GM12878 (cell line): ENCODE data around the gene MTMR3. TPM values are rescaled to one million over a fixed set of nuclear protein-coding genes. Genes with fewer than 3 reads are reported as not detected.

ENCODE experiments used
- ATAC-seq: fragments of 200-7000 bp; cut with Tn5 transposase; 3 replicates; pipeline ENCODE4 v1.9.1; 2020; ENCODE audit warnings: mild to moderate bottlenecking, moderate library complexity
- BruUV-seq: library from RNA; stranded (reverse); fragments of 400-500 nt; replicated peaks from 2 replicates; lab custom pipeline; 2021; lab: Mats Ljungman, UMichigan
- CTCF ChIA-PET: fragments of 300-600 bp; sonication (Branson Sonifier 250); formaldehyde crosslinking; extraction: SDS; loops from one replicate; lab custom pipeline; 2021; ENCODE audit warnings: inconsistent platforms; lab: Yijun Ruan, JAX
- POLR2A ChIA-PET: fragments of 350-600 bp; formaldehyde crosslinking; extraction: SDS; loops from one replicate; lab custom pipeline; 2021; ENCODE audit warnings: inconsistent platforms; lab: Charles Lee
- RAD21 ChIA-PET: fragments of 300-600 bp; sonication (Branson Sonifier 250); formaldehyde crosslinking; loops from one replicate; lab custom pipeline; 2023; ENCODE audit warnings: antibody characterized with exemption; ENCODE audit not compliant: unreplicated experiment; lab: Charles Lee
- SMC1A ChIA-PET: fragments of 300-600 bp; sonication (Branson Sonifier 250); formaldehyde crosslinking; loops from one replicate; lab custom pipeline; 2023; ENCODE audit not compliant: unreplicated experiment, uncharacterized antibody; lab: Charles Lee
- DNase-seq: peaks from one replicate; pipeline ENCODE4 v3.0.0-alpha.2; 2011; ENCODE audit warnings: low read depth, low spot score
- FAIRE-seq: peaks from 3 replicates; lab custom pipeline; 2011; peaks lifted over from hg19 to GRCh38; lab: Jason Lieb, UNC
- H2AFZ ChIP-seq: 2 replicates; pipeline ENCODE4 v1.6.0; 2011; ENCODE audit warnings: low read depth, low read length, control low read depth; ENCODE audit not compliant: control insufficient read depth
- H3K27ac ChIP-seq: 2 replicates; pipeline ENCODE4 v1.5.1; 2011; ENCODE audit warnings: control low read depth; ENCODE audit not compliant: control insufficient read depth, insufficient read depth
- H3K27me3 ChIP-seq, 2 experiments: replicated peaks in 1 of 2; 2 replicates each; pipeline versions ENCODE4 v1.6.0 to v1.6.1; 2011; ENCODE audit warnings: low read length in 1 of 2; ENCODE audit not compliant: control insufficient read depth in 2 of 2, insufficient read depth in 2 of 2
- H3K36me3 ChIP-seq, 2 experiments: 2 replicates each; pipeline ENCODE4 v1.5.1; 2011; ENCODE audit warnings: low read length in 1 of 2; ENCODE audit not compliant: control insufficient read depth in 2 of 2, insufficient read depth in 2 of 2
- H3K4me1 ChIP-seq: 2 replicates; pipeline ENCODE4 v1.6.1; 2011; ENCODE audit warnings: mild to moderate bottlenecking, low read length, moderate library complexity, mixed read lengths; ENCODE audit not compliant: control insufficient read depth, insufficient read depth
- H3K4me2 ChIP-seq: 2 replicates; pipeline ENCODE4 v1.6.0; 2011; ENCODE audit warnings: control low read depth; ENCODE audit not compliant: control insufficient read depth, insufficient read depth
- H3K4me3 ChIP-seq: fragments of 200-600 bp; sonication (generic); 2 replicates; pipeline ENCODE4 v1.5.1; 2016
- H3K79me2 ChIP-seq: 2 replicates; pipeline ENCODE4 v1.6.0; 2011; ENCODE audit warnings: low read length; ENCODE audit not compliant: control insufficient read depth, insufficient read depth
- H3K9ac ChIP-seq: 2 replicates; pipeline ENCODE4 v1.8.0; 2011; ENCODE audit warnings: low read length, control low read depth, mixed read lengths; ENCODE audit not compliant: control insufficient read depth, insufficient read depth
- H3K9me3 ChIP-seq: replicated peaks from 3 replicates; pipeline ENCODE4 v1.5.1; 2011; ENCODE audit warnings: mild to moderate bottlenecking, low read length; ENCODE audit not compliant: control insufficient read depth, insufficient read depth
- H4K20me1 ChIP-seq: 2 replicates; pipeline ENCODE4 v1.6.0; 2011; ENCODE audit not compliant: control insufficient read depth, insufficient read depth
- E2F8 ChIP-seq: fragments of 450-650 bp; IDR thresholded peaks from 2 replicates; pipeline ENCODE4 v1.6.1; 2018; ENCODE audit warnings: mild to moderate bottlenecking, low read depth, moderate library complexity; ENCODE audit not compliant: partially characterized antibody
- MYC ChIP-seq: IDR thresholded peaks from 2 replicates; pipeline ENCODE4 v1.6.1; 2011; ENCODE audit warnings: mild to moderate bottlenecking, low read length, moderate library complexity, inconsistent platforms; ENCODE audit not compliant: insufficient read depth, insufficient replicate concordance, insufficient read length, severe bottlenecking
- POLR2AphosphoS2 ChIP-seq: IDR thresholded peaks from 2 replicates; pipeline ENCODE4 v1.6.1; 2011; ENCODE audit warnings: low read depth, mild to moderate bottlenecking, low read length, improper control_type of control experiment, moderate library complexity
- RBBP5 ChIP-seq: fragments of 200-600 bp; sonication (generic); conservative IDR thresholded peaks from 2 replicates; pipeline ENCODE4 v1.6.1; 2016
- SMAD5 ChIP-seq: IDR thresholded peaks from 2 replicates; pipeline ENCODE4 v1.6.1; 2016; ENCODE audit warnings: antibody characterized with exemption, low read depth
- ZBED1 ChIP-seq: IDR thresholded peaks from 2 replicates; pipeline ENCODE4 v1.6.1; 2016; ENCODE audit warnings: borderline replicate concordance
- ZNF687 ChIP-seq: fragments of 450-650 bp; IDR thresholded peaks from 2 replicates; pipeline ENCODE4 v1.6.1; 2017; ENCODE audit warnings: mild to moderate bottlenecking, moderate library complexity
- WGBS: methylation state at CpG from one replicate; pipeline ENCODE4 v1.1.6; 2016; ENCODE audit warnings: low lambda C conversion rate; ENCODE audit not compliant: insufficient replicate concordance, insufficient coverage; ENCODE audit errors: missing lambda C conversion rate; 5-methylcytosine and 5-hydroxymethylcytosine counted together
- in situ Hi-C: fragments of 300-500 bp; cut with MboI; formaldehyde crosslinking; loops from 9 replicates; pipeline ENCODE4 v1.14.3; 2018; ENCODE audit warnings: mixed read lengths
- intact Hi-C: fragments of 100-400 bp; cut with micrococcal nuclease; formaldehyde crosslinking; loops from one replicate; pipeline ENCODE4 v1.14.2; 2022; ENCODE audit not compliant: unreplicated experiment
- polyA plus RNA-seq, 11 experiments: library from polyadenylated mRNA; depleted of rRNA in 4 of 11; unstranded in 6 of 11; stranded (reverse) in 5 of 11; fragments of >200 nt; fragmentation: Nextera tagmentation in 4 of 11; fragmentation: Illumina TruSeq in 1 of 11; extraction: Ambion mirVana in 4 of 11; extraction: Trizol in 1 of 11; gene quantifications; 1 replicate in 1 of 11; 2 replicates in 10 of 11; pipeline versions ENCODE4 v1.2.1 to v1.2.3, GENCODE V29; 2011 to 2016; ENCODE audit warnings: inconsistent platforms in 2 of 11, missing spikeins in 2 of 11, low read depth in 1 of 11
- total RNA-seq, 4 experiments: library from RNA; depleted of rRNA in 3 of 4; stranded (reverse); fragments of >200 nt in 3 of 4; fragmentation: Illumina TruSeq in 1 of 4; extraction: Trizol in 1 of 4; gene quantifications; 2 replicates each; pipeline versions ENCODE4 v1.2.1 to v1.2.3, GENCODE V29; 2013 to 2021

Gene MTMR3
- total and polyA plus RNA-seq, 10 of the 15 experiments (the other 5 are each of a cell fraction or from before 2014, with no cell fraction given), result 1.4 to 23.7 (median 10.6) TPM

GRCh38 chr22:29997107-29997506 lies 114.1 kb downstream of the MTMR3 start:
- H3K27ac ChIP-seq, result no peak overlapping the region
- ChIA-PET SMC1A (interaction anchor here (0.8 to 4.2 kb wide), 5 partner anchors 8 to 80 kb away, joined by 3 to 27 read pairs (median 5); no protein-coding TSS in a partner anchor), CTCF (interaction anchor here (1.6 to 3.4 kb wide), 5 partner anchors 8 to 361 kb away, joined by 6 to 23 read pairs (median 7); no protein-coding TSS in a partner anchor), RAD21 (interaction anchor here (0.9 kb wide), 1 partner anchor 371 kb away, joined by 3 read pairs; no protein-coding TSS in a partner anchor), POLR2A (no interaction called here)
- no peak overlapping the region for H2AFZ ChIP-seq
- no peaks in the 10 kb centered on the region for H4K20me1 ChIP-seq
- no peak overlapping the region for H3K9ac ChIP-seq
- no peak for FAIRE-seq
- H3K4me1 ChIP-seq, result no peaks in the 10 kb centered on the region
- TF ChIP-seq SMAD5, result no peak
- H3K36me3 ChIP-seq, result peaks cover 0 to 2% of the 10 kb centered on the region in 2 experiments; a peak in 2 of 4 replicates
- H3K4me2 ChIP-seq, result no peak overlapping the region
- H3K4me3 ChIP-seq, result no peak overlapping the region
- no peaks in the 10 kb centered on the region for H3K9me3 ChIP-seq
- H3K79me2 ChIP-seq, result no peaks in the 10 kb centered on the region
- in situ Hi-C loops (no loop called here), intact Hi-C loops (no loop called here)
- no peaks in the 10 kb centered on the region for H3K27me3 ChIP-seq
- ATAC-seq, result no peak
- no TSS peak for BruUV-seq
- DNase-seq, result no peak

GRCh38 chr22:29997516-29997915 lies 114.5 kb downstream of the MTMR3 start:
- no TSS peak for BruUV-seq
- POLR2A ChIA-PET, result no interaction called here
- no peak for FAIRE-seq
- H3K27ac ChIP-seq, result no peak overlapping the region
- H3K4me2 ChIP-seq, result no peak overlapping the region
- CTCF ChIA-PET, result interaction anchor here (1.6 to 3.4 kb wide), 5 partner anchors 8 to 361 kb away, joined by 6 to 23 read pairs (median 7); no protein-coding TSS in a partner anchor
- no peak for ATAC-seq
- H3K9me3 ChIP-seq, result no peaks in the 10 kb centered on the region
- no peaks in the 10 kb centered on the region for H3K27me3 ChIP-seq
- no peak overlapping the region for H3K4me3 ChIP-seq
- no peak overlapping the region for H2AFZ ChIP-seq
- H3K79me2 ChIP-seq, result no peaks in the 10 kb centered on the region
- H3K4me1 ChIP-seq, result no peaks in the 10 kb centered on the region
- intact Hi-C loops (no loop called here), in situ Hi-C loops (no loop called here)
- WGBS, result 68% methylated on average over 2 of the region's 2 CpGs
- DNase-seq, result no peak
- no peaks in the 10 kb centered on the region for H4K20me1 ChIP-seq
- peaks cover 0 to 2% of the 10 kb centered on the region in 2 experiments; a peak in 2 of 4 replicates for H3K36me3 ChIP-seq
- SMC1A ChIA-PET, result interaction anchor here (0.7 to 4.2 kb wide), 6 partner anchors 8 to 217 kb away, joined by 3 to 27 read pairs (median 4); no protein-coding TSS in a partner anchor
- no peak overlapping the region for H3K9ac ChIP-seq
- TF ChIP-seq RBBP5, result no peak
- no peak for TF ChIP-seq MYC
- no peak for TF ChIP-seq ZNF687
- TF ChIP-seq E2F8, result no peak
- no peak for TF ChIP-seq ZBED1
- no peak for TF ChIP-seq POLR2AphosphoS2
- RAD21 ChIA-PET, result no interaction called here
